Measurements from ENCODE around the gene CFAP54.
A peak's percentile ranks its signal among the peaks of the same experiment; 100 is the strongest.

Gene CFAP54

GRCh38 chr12:96906498-96906848 is 417.1 kb downstream of the CFAP54 start:
- no peak for DNase-seq

- peak; percentile 66 for DNase-seq
Observed at GRCh38 chr12:96906849-96907670, 417.7 kb downstream of the CFAP54 start, which contains the start of gene NEDD1. NEDD1 (plus strand) TSS chr12:96907257; CDS start chr12:96909760, 2,503 bp downstream.

DNA sequence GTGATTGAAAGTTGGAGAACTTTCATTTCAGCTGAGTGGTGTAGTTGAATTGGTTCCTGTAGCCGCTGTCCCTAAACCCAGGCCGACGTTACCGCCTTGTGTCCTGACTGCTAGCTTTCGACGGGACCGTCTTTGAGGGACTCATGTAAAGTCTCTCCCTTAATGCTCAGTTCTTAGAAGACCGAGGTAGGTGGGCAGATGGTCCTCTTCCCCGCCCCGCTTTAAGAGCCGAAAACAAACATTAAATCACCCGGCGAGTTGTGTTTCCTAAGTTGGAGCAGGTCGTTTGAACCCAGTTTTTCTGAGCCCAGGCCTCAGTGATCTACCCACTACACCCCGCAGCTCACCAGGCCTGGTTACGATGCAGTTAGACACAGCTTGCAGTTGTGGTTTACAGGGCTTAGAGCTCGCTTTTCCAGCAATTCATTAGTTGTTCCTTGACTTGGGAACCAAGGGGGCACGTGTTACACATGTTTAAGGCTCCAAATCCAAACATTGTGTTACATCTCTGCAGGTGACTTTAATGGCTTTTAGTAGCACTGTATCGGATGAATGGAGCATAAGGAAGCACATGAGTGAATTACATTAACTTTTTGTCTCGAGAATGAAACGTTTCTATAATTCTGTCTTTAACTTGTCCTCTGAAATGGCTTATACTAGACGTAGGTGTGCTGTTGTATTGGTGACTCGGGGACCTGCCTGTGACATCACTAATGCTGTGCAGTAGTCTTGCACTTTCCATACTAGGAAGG is 418.5 kb downstream of the CFAP54 start:
- peak; percentile 22 for DNase-seq

- DNase-seq = no peak
Observed at GRCh38 chr12:96908423-96908675, 419.0 kb downstream of the CFAP54 start.

DNA sequence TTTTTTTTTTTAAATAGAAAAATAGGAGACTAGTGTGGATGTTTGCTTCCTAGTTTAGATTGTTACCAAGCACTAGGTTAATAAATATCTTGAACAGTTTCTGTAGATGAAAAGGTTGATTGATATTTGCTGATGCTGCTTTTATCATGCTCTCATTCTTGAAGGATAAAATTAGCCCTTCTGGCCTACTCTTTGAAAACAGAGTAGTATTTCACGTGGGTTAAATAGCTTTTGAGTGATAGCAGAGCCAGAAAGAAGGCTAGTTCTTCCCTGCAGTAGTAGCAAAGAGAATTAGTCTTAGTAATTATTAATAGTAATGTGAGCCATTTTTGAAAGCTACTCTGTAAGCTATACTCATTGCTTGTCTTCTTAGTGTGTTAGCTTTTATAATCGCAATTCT is 422.9 kb downstream of the CFAP54 start:
- DNase-seq = no peak

DNA sequence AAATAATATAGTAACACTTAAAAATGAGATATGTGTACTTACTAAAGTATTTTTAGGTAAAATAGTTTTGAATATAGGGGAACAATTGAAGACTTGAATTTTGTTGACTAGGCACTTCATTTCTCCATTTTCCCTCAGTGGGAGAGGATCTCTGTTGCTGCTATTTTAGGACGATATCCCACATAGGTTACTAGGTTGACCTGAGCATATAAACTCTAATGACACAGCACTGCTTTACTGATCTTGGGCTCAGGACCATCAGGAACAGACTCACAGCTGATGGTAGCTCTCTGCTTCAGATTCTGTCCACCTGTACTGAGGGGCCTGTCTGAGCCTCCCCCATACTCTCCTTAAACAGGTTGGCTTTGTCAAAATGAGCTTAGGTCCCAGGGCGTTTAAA is 423.6 kb downstream of the CFAP54 start:
- DNase-seq = no peak

DNA sequence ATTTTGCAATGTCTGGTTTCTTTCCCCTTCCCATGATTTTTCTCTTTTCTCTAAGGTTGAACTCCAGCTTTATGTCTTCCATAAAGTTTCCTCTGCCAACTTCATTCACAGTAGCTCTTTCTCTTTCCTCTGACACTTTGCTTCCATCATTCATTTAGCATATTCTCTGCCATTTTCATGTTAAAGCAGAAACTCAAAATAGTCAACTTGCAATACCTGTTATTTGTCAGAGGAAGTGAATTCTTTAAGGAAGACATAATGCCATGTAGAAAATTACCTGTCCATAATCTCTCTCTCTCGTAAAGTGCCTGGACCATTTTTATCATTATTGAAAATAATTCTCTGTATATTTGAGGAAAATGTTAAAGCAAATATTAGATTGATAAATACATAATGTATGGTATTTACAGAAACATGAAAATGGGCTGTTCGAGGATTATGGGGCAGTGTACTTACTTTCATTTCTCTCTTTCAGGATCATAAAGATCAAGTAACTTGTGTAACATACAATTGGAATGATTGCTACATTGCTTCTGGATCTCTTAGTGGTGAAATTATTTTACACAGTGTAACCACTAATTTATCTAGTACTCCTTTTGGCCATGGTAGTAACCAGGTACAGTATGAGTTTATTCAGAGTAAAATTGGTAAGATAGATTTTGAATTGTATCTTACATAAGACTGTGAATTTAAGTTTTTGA is 430.3 kb downstream of the CFAP54 start:
- no peak for DNase-seq
